Keratinocyte (primary cell): ENCODE results near the gene TCP11X1.
"Not testable (repeated sequence)": the region's sequence is repeated elsewhere in the genome, so short reads cannot be mapped to it uniquely, and the experiment has no call there.

Experiments used
- EZH2 ChIP-seq: IDR thresholded peaks from one replicate; pipeline ENCODE4 v1.6.1; 2012; ENCODE audit warnings: inconsistent platforms, mild to moderate bottlenecking, low read length, moderate library complexity
- TF ChIP-seq, protein P1 (sequence below), 3 experiments: IDR thresholded peaks in 1 of 3; conservative IDR thresholded peaks in 1 of 3; optimal IDR thresholded peaks in 1 of 3; 2 replicates in 2 of 3; 3 replicates in 1 of 3; pipeline versions ENCODE3 to v1.5.1; 2011; ENCODE audit warnings: low read length in 3 of 3, mild to moderate bottlenecking in 3 of 3, moderate library complexity in 2 of 3, control low read depth in 1 of 3, inconsistent platforms in 1 of 3; ENCODE audit not compliant: insufficient read depth in 2 of 3; ENCODE audit errors: extremely low read depth in 1 of 3

DNA sequence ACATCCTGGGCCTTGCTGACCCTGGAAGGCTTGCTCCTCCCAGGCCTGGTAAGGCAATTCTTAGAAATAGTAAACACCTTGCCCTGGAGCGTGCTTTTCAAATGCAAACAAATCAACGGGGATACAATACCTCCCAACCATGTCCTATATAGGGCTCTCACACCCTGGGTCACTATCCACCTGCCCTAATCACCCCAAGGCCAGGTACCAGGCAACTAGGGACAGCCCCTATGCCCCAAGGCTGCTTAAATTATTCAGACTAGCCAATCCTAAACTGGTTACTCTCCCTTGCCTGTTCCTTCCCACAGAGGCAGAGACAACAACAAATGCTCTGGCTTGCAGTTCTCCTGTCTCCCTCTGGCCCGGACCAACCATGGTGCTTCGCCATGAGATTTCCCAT is 57.1 kb downstream of the TCP11X1 start:
- TF ChIP-seq, protein P1, sequence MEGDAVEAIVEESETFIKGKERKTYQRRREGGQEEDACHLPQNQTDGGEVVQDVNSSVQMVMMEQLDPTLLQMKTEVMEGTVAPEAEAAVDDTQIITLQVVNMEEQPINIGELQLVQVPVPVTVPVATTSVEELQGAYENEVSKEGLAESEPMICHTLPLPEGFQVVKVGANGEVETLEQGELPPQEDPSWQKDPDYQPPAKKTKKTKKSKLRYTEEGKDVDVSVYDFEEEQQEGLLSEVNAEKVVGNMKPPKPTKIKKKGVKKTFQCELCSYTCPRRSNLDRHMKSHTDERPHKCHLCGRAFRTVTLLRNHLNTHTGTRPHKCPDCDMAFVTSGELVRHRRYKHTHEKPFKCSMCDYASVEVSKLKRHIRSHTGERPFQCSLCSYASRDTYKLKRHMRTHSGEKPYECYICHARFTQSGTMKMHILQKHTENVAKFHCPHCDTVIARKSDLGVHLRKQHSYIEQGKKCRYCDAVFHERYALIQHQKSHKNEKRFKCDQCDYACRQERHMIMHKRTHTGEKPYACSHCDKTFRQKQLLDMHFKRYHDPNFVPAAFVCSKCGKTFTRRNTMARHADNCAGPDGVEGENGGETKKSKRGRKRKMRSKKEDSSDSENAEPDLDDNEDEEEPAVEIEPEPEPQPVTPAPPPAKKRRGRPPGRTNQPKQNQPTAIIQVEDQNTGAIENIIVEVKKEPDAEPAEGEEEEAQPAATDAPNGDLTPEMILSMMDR (optimal IDR thresholded peaks at IDR 0.05 in 1 of 3, IDR thresholded peaks at IDR 0.05 in 1 of 3, conservative IDR thresholded peaks at IDR 0.05 in 1 of 3; ENCODE audit: extremely low read depth in 1 of 3, insufficient read depth in 2 of 3, low read length in 3 of 3) = not testable (repeated sequence)
- TF ChIP-seq EZH2 = not testable (repeated sequence)
